HEK293T (cell line): Measurements from ENCODE around the gene SFSWAP.
"Not testable (repeated sequence)": the region's sequence is repeated elsewhere in the genome, so short reads cannot be mapped to it uniquely, and the experiment has no call there.

Experiments
- CTCF ChIA-PET: fragments of 350-600 bp; formaldehyde crosslinking; extraction: SDS; loops from one replicate; lab custom pipeline; 2021; ENCODE audit warnings: antibody characterized with exemption, inconsistent platforms; lab: Yijun Ruan, JAX
- POLR2A ChIA-PET: fragments of 350-600 bp; formaldehyde crosslinking; extraction: SDS; loops from one replicate; lab custom pipeline; 2020; ENCODE audit warnings: antibody characterized with exemption, inconsistent platforms; lab: Yijun Ruan, JAX
- DNase-seq: peaks from one replicate; pipeline ENCODE4 v3.0.0; 2012; ENCODE audit warnings: mixed read lengths; ENCODE audit errors: extremely low spot score
- ARNT ChIP-seq: fragments of 450-650 bp; IDR thresholded peaks from 2 replicates; pipeline ENCODE4 v1.6.1; 2017; ENCODE audit warnings: mild to moderate bottlenecking
- BHLHE40 ChIP-seq: fragments of 450-650 bp; IDR thresholded peaks from 2 replicates; pipeline ENCODE4 v1.6.1; 2016; ENCODE audit warnings: mild to moderate bottlenecking, moderate library complexity, borderline replicate concordance
- CTBP1 ChIP-seq: fragments of 450-650 bp; IDR thresholded peaks from 2 replicates; pipeline ENCODE4 v1.6.1; 2016; ENCODE audit warnings: borderline replicate concordance
- ELF4 ChIP-seq: fragments of 450-650 bp; IDR thresholded peaks from 2 replicates; pipeline ENCODE4 v1.6.1; 2017; ENCODE audit warnings: antibody characterized with exemption
- FOXA1 ChIP-seq: fragments of 450-650 bp; IDR thresholded peaks from 2 replicates; pipeline ENCODE4 v1.6.1; 2016; ENCODE audit warnings: mild to moderate bottlenecking
- FOXK2 ChIP-seq: fragments of 450-650 bp; IDR thresholded peaks from 2 replicates; pipeline ENCODE4 v1.6.1; 2016; ENCODE audit warnings: mild to moderate bottlenecking
- FOXM1 ChIP-seq: fragments of 450-650 bp; IDR thresholded peaks from 2 replicates; pipeline ENCODE4 v1.6.1; 2017; ENCODE audit warnings: mild to moderate bottlenecking, borderline replicate concordance
- HDGF ChIP-seq: fragments of 450-650 bp; IDR thresholded peaks from 2 replicates; pipeline ENCODE4 v1.6.1; 2017; ENCODE audit warnings: antibody characterized with exemption, borderline replicate concordance
- L3MBTL2 ChIP-seq: fragments of 450-650 bp; conservative IDR thresholded peaks from 2 replicates; pipeline ENCODE4 v1.6.1; 2016; ENCODE audit warnings: mild to moderate bottlenecking
- LEF1 ChIP-seq: fragments of 450-650 bp; IDR thresholded peaks from 2 replicates; pipeline ENCODE4 v1.6.1; 2017; ENCODE audit warnings: mild to moderate bottlenecking, borderline replicate concordance
- NFRKB ChIP-seq: fragments of 450-650 bp; IDR thresholded peaks from 2 replicates; pipeline ENCODE4 v1.6.1; 2016; ENCODE audit warnings: mild to moderate bottlenecking, moderate library complexity
- PKNOX1 ChIP-seq: fragments of 450-650 bp; IDR thresholded peaks from 2 replicates; pipeline ENCODE4 v1.6.1; 2016
- SP1 ChIP-seq: fragments of 450-650 bp; IDR thresholded peaks from 2 replicates; pipeline ENCODE4 v1.6.1; 2017
- SUZ12 ChIP-seq: fragments of 450-650 bp; IDR thresholded peaks from 2 replicates; pipeline ENCODE4 v1.6.1; 2016; ENCODE audit warnings: mild to moderate bottlenecking
- TARDBP ChIP-seq: fragments of 450-650 bp; IDR thresholded peaks from 2 replicates; pipeline ENCODE4 v1.6.1; 2016
- ZNF384 ChIP-seq: fragments of 450-650 bp; IDR thresholded peaks from 2 replicates; pipeline ENCODE4 v1.6.1; 2016

The SFSWAP gene

GRCh38 chr12:131806674-131807073 is 95.8 kb downstream of the SFSWAP start:
- DNase-seq, result no peak
- no peak for TF ChIP-seq SP1
- POLR2A ChIA-PET, result no interaction called here
- CTCF ChIA-PET, result no interaction called here

GRCh38 chr12:131808744-131809371 is 98.0 kb downstream of the SFSWAP start:
- TF ChIP-seq LEF1, result no peak
- ChIA-PET CTCF (no interaction called here), POLR2A (no interaction called here)
- DNase-seq, result no peak

GRCh38 chr12:131809476-131810254 is 98.8 kb downstream of the SFSWAP start:
- CTCF ChIA-PET, DNase-seq, POLR2A ChIA-PET: not testable (repeated sequence)

GRCh38 chr12:131810726-131811125 is 99.8 kb downstream of the SFSWAP start:
- ChIA-PET POLR2A (interaction anchor here (1.4 kb wide), 1 partner anchor 15 kb away, joined by 3 read pairs; no protein-coding TSS in a partner anchor), CTCF (no interaction called here)
- TF ChIP-seq ZNF384, result no peak
- TF ChIP-seq ELF4, result no peak
- no peak for TF ChIP-seq SUZ12
- TF ChIP-seq ARNT, result no peak
- no peak for TF ChIP-seq TARDBP
- no peak for TF ChIP-seq FOXM1
- TF ChIP-seq L3MBTL2, result no peak
- no peak for TF ChIP-seq HDGF
- no peak for TF ChIP-seq BHLHE40
- TF ChIP-seq FOXK2, result no peak
- no peak for TF ChIP-seq FOXA1
- no peak for TF ChIP-seq SP1
- TF ChIP-seq CTBP1, result no peak
- no peak for DNase-seq

- no peak for DNase-seq
- ChIA-PET POLR2A (no interaction called here), CTCF (no interaction called here)
- TF ChIP-seq BHLHE40 (no peak), FOXA1 (no peak), LEF1 (no peak), HDGF (no peak), ZNF384 (no peak), FOXK2 (no peak), FOXM1 (no peak), SP1 (no peak), TARDBP (no peak), ELF4 (no peak), PKNOX1 (no peak), CTBP1 (no peak), NFRKB (no peak), SUZ12 (no peak), ARNT (no peak), L3MBTL2 (no peak)
Measured at GRCh38 chr12:131815131-131815530, 104.2 kb downstream of the SFSWAP start.

GRCh38 chr12:131816495-131816894 is 105.6 kb downstream of the SFSWAP start:
- POLR2A ChIA-PET, result no interaction called here
- no peak for DNase-seq
- no peak for TF ChIP-seq BHLHE40
- TF ChIP-seq ZNF384, result 0 out of 2 replicates have a peak, but pooled peaks have one; percentile 11
- CTCF ChIA-PET, result no interaction called here

GRCh38 chr12:131817241-131817640 is 106.4 kb downstream of the SFSWAP start:
- POLR2A ChIA-PET, result interaction anchor here (0.6 kb wide), 1 partner anchor 14 kb away, joined by 3 read pairs; no protein-coding TSS in a partner anchor
- DNase-seq, result no peak
- TF ChIP-seq PKNOX1 (no peak), FOXA1 (no peak), HDGF (no peak)
- CTCF ChIA-PET, result no interaction called here
